Left lobe of liver (tissue), 2 donors: ENCODE data around the gene PHOSPHO2. TPM values are rescaled to one million over a fixed set of nuclear protein-coding genes. Genes with fewer than 3 reads are reported as not detected.
"Not testable (repeated sequence)": the region's sequence is repeated elsewhere in the genome, so short reads cannot be mapped to it uniquely, and the experiment has no call there.

Experiments used
- ATAC-seq: fragments of 200-7000 bp; cut with Tn5 transposase; one replicate; pipeline ENCODE4 v1.9.1; 2020; ENCODE audit warnings: mild to moderate bottlenecking, moderate library complexity
- DNase-seq: peaks from one replicate; pipeline ENCODE4 v3.0.0-alpha.2; 2020; ENCODE audit warnings: low spot score
- total RNA-seq: library from RNA; stranded (reverse); gene quantifications from one replicate; pipeline ENCODE4 v1.2.1, GENCODE V29; 2021
- donor health status: DM: no; HTN: no; CAD: no; lungs with moderate emphysema.
- donor health status: DM: no; HTN: yes; CAD: no.

The PHOSPHO2 gene
- total RNA-seq, 1 donor from 2014 or later, result 2.1 TPM

- ATAC-seq (peak; percentile 97), DNase-seq (peak; percentile 50)
These were observed 10.7 kb upstream of the PHOSPHO2 start for GRCh38 chr2:169683425-169684134.

GRCh38 chr2:169684135-169684565 lies 10.1 kb upstream of the PHOSPHO2 start:
- ATAC-seq, result no peak
- DNase-seq, result no peak

GRCh38 chr2:169684712-169685111 lies 9.6 kb upstream of the PHOSPHO2 start:
- not testable (repeated sequence) for DNase-seq, ATAC-seq

- not testable (repeated sequence) for DNase-seq, ATAC-seq
These were observed 7.4 kb upstream of the PHOSPHO2 start for GRCh38 chr2:169686825-169687224.

- DNase-seq, ATAC-seq: not testable (repeated sequence)
These were observed 6.3 kb upstream of the PHOSPHO2 start for GRCh38 chr2:169687943-169688342.

GRCh38 chr2:169690958-169691357 lies 3.3 kb upstream of the PHOSPHO2 start:
- no peak for ATAC-seq
- DNase-seq, result no peak

GRCh38 chr2:169692718-169693117 lies 1.6 kb upstream of the PHOSPHO2 start:
- DNase-seq, result no peak
- no peak for ATAC-seq

- DNase-seq (no peak), ATAC-seq (peak; percentile 51)
These were observed 909 bp upstream of the PHOSPHO2 start for GRCh38 chr2:169693360-169693759.

- DNase-seq (no peak), ATAC-seq (no peak)
These were observed 608 bp downstream of the PHOSPHO2 start for GRCh38 chr2:169694894-169695260.

GRCh38 chr2:169696381-169696780 lies 2.1 kb downstream of the PHOSPHO2 start:
- ATAC-seq (no peak), DNase-seq (no peak)

- ATAC-seq, DNase-seq: not testable (repeated sequence)
These were observed 4.9 kb downstream of the PHOSPHO2 start for GRCh38 chr2:169699173-169699572.

GRCh38 chr2:169702996-169703395 lies 8.7 kb downstream of the PHOSPHO2 start:
- DNase-seq (no peak), ATAC-seq (no peak)

- no peak for ATAC-seq
- no peak for DNase-seq
These were observed 10.0 kb downstream of the PHOSPHO2 start for GRCh38 chr2:169704160-169704708.

- peak; percentile 57 for ATAC-seq
These were observed 11.7 kb downstream of the PHOSPHO2 start for GRCh38 chr2:169705927-169706326.

GRCh38 chr2:169707626-169708025 lies 13.4 kb downstream of the PHOSPHO2 start:
- DNase-seq, result no peak
- ATAC-seq, result no peak

More at GRCh38 chr2:169705927-169706326, 11.7 kb downstream of the PHOSPHO2 start:
- no peak for DNase-seq

GRCh38 chr2:169709331-169709730 lies 15.1 kb downstream of the PHOSPHO2 start:
- no peak for ATAC-seq
- DNase-seq, result no peak

- DNase-seq (no peak), ATAC-seq (no peak)
These were observed 15.7 kb downstream of the PHOSPHO2 start for GRCh38 chr2:169709981-169710380.

- DNase-seq, result no peak
- ATAC-seq, result no peak
These were observed 17.7 kb downstream of the PHOSPHO2 start for GRCh38 chr2:169711751-169712509.

- ATAC-seq, result no peak
- DNase-seq, result no peak
These were observed 18.5 kb downstream of the PHOSPHO2 start for GRCh38 chr2:169712791-169713227.

- DNase-seq, result no peak
- no peak for ATAC-seq
These were observed 19.1 kb downstream of the PHOSPHO2 start for GRCh38 chr2:169713331-169713730.

- ATAC-seq (no peak), DNase-seq (no peak)
These were observed 20.4 kb downstream of the PHOSPHO2 start for GRCh38 chr2:169714699-169715098.
